GM18519 (cell line): ENCODE data around the gene PTPN2.

Experiments
- ATAC-seq: cut with Tn5 transposase; IDR thresholded peaks from one replicate; pipeline ENCODE4 v1.9.1; 2021; ENCODE audit warnings: mild to moderate bottlenecking, moderate library complexity; ENCODE audit not compliant: unreplicated experiment, low FRiP score

PTPN2 gene

GRCh38 chr18:12861637-12862036, 22.4 kb downstream of the PTPN2 start:
- no peak for ATAC-seq

- no peak for ATAC-seq
These were observed 23.5 kb downstream of the PTPN2 start for GRCh38 chr18:12860530-12860929.

GRCh38 chr18:12858991-12859390, 25.0 kb downstream of the PTPN2 start:
- ATAC-seq, result no peak

GRCh38 chr18:12857991-12858544, 26.0 kb downstream of the PTPN2 start:
- ATAC-seq, result no peak

GRCh38 chr18:12857215-12857905, 26.7 kb downstream of the PTPN2 start:
- no peak for ATAC-seq

- ATAC-seq, result no peak
These were observed 28.1 kb downstream of the PTPN2 start for GRCh38 chr18:12855916-12856315.

- ATAC-seq, result no peak
These were observed 31.3 kb downstream of the PTPN2 start for GRCh38 chr18:12852566-12853315.

GRCh38 chr18:12851716-12852115, 32.3 kb downstream of the PTPN2 start:
- ATAC-seq, result no peak

GRCh38 chr18:12849548-12849947, 34.5 kb downstream of the PTPN2 start:
- ATAC-seq, result no peak

- no peak for ATAC-seq
These were observed 35.6 kb downstream of the PTPN2 start for GRCh38 chr18:12848405-12848804.

GRCh38 chr18:12844391-12844790, 39.6 kb downstream of the PTPN2 start:
- ATAC-seq, result no peak

- ATAC-seq, result no peak
These were observed 40.4 kb downstream of the PTPN2 start for GRCh38 chr18:12843420-12844350.

GRCh38 chr18:12842459-12843380, 41.3 kb downstream of the PTPN2 start:
- no peak for ATAC-seq

- ATAC-seq, result no peak
These were observed 43.0 kb downstream of the PTPN2 start for GRCh38 chr18:12841070-12841469.

- no peak for ATAC-seq
These were observed 43.7 kb downstream of the PTPN2 start for GRCh38 chr18:12840382-12840781.

GRCh38 chr18:12839526-12840196, 44.4 kb downstream of the PTPN2 start:
- peak; percentile 65 for ATAC-seq

- peak; percentile 43 for ATAC-seq
These were observed 44.9 kb downstream of the PTPN2 start for GRCh38 chr18:12839057-12839525.

GRCh38 chr18:12838178-12838634, 45.8 kb downstream of the PTPN2 start:
- ATAC-seq, result no peak

- ATAC-seq, result no peak
These were observed 46.3 kb downstream of the PTPN2 start for GRCh38 chr18:12837747-12838146.
